ENCODE measurements around the gene OTUD4. TPM values are rescaled to one million over a fixed set of nuclear protein-coding genes. Genes with fewer than 3 reads are reported as not detected.

OTUD4 gene
- total RNA-seq, 4 donors from 2014 or later, result 31.7 to 43.6 (median 41.2) TPM

DNA sequence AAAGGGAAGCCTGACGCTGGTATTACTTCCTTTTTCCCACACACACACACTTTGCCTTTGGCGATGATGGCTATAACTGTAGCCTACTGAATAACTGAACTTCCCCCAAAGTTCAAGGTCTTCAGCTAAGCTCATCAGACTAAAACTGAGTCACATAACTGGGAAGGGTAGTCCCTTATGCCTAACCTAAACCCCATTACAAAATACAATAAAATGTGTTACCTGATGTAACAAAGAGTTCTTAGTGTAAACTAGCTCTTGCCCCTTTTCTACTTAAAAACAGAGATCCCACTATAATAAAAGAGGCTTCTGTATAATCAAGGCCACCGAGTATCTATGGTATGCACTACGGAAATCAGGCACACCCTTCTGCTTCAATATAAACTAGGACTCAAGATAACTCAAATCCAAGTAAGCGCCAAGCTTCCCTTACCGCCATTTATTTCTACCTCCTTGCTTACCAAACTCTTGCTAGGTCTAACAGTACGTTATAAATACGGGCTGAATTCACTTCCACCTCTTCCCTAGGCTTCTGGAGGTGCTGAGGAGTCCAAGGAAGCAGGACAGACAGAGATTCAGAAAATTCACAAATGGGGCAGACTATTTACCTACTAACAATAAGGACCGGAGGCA lies 2.4 kb downstream of the OTUD4 start:
- H3K27ac ChIP-seq, result peak overlapping the region; percentile 97
- 16% methylated on average over 9 of the region's 9 CpGs for WGBS
- peaks cover 43% of the 10 kb centered on the region for H3K4me1 ChIP-seq
- H3K36me3 ChIP-seq, result no peaks in the 10 kb centered on the region
- H3K9me3 ChIP-seq, result no peaks in the 10 kb centered on the region
- no peak for TF ChIP-seq POLR2A (IDR thresholded peaks at IDR 0.05)
- TF ChIP-seq EP300 (IDR thresholded peaks at IDR 0.05), result no peak
- TF ChIP-seq, protein P1, sequence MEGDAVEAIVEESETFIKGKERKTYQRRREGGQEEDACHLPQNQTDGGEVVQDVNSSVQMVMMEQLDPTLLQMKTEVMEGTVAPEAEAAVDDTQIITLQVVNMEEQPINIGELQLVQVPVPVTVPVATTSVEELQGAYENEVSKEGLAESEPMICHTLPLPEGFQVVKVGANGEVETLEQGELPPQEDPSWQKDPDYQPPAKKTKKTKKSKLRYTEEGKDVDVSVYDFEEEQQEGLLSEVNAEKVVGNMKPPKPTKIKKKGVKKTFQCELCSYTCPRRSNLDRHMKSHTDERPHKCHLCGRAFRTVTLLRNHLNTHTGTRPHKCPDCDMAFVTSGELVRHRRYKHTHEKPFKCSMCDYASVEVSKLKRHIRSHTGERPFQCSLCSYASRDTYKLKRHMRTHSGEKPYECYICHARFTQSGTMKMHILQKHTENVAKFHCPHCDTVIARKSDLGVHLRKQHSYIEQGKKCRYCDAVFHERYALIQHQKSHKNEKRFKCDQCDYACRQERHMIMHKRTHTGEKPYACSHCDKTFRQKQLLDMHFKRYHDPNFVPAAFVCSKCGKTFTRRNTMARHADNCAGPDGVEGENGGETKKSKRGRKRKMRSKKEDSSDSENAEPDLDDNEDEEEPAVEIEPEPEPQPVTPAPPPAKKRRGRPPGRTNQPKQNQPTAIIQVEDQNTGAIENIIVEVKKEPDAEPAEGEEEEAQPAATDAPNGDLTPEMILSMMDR (IDR thresholded peaks at IDR 0.05), result no peak
- TF ChIP-seq POLR2AphosphoS5 (IDR thresholded peaks at IDR 0.05), result no peak
- H3K4me3 ChIP-seq, result peak overlapping the region; percentile 84
- DNase-seq (ENCODE audit: low spot score in 2 of 2), result no peak
- no peaks in the 10 kb centered on the region for H3K27me3 ChIP-seq

DNA sequence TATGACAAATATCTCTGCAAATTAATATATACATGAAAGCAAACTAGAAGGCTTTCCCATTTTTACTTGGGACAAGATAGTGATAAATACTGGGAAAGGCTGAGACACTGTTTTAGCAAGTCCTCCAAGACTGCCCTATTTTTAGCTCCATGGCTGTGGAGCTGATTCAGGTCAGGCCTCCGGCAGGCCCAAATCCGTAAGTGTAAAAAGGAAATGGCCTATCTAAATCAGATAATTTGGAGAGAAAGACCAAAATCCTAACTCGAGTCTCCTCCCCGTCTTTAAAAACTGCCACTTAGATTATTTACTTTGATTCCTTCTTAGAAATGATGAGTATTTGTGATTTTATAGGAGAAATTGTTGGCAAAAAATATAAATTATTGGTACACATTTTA lies 2.9 kb downstream of the OTUD4 start:
- peak overlapping the region; percentile 97 for H3K27ac ChIP-seq
- H3K9me3 ChIP-seq, result no peaks in the 10 kb centered on the region
- H3K4me3 ChIP-seq, result peak overlapping the region; percentile 84
- no peaks in the 10 kb centered on the region for H3K36me3 ChIP-seq
- DNase-seq (ENCODE audit: low spot score in 2 of 2), result no peak
- TF ChIP-seq POLR2A (IDR thresholded peaks at IDR 0.05), result no peak
- TF ChIP-seq, protein P1 (IDR thresholded peaks at IDR 0.05), result no peak
- TF ChIP-seq POLR2AphosphoS5 (IDR thresholded peaks at IDR 0.05), result no peak
- no peak for TF ChIP-seq EP300 (IDR thresholded peaks at IDR 0.05)
- WGBS, result 10% methylated on average over 4 of the region's 4 CpGs
- peaks cover 43% of the 10 kb centered on the region for H3K4me1 ChIP-seq
- H3K27me3 ChIP-seq, result no peaks in the 10 kb centered on the region

DNA sequence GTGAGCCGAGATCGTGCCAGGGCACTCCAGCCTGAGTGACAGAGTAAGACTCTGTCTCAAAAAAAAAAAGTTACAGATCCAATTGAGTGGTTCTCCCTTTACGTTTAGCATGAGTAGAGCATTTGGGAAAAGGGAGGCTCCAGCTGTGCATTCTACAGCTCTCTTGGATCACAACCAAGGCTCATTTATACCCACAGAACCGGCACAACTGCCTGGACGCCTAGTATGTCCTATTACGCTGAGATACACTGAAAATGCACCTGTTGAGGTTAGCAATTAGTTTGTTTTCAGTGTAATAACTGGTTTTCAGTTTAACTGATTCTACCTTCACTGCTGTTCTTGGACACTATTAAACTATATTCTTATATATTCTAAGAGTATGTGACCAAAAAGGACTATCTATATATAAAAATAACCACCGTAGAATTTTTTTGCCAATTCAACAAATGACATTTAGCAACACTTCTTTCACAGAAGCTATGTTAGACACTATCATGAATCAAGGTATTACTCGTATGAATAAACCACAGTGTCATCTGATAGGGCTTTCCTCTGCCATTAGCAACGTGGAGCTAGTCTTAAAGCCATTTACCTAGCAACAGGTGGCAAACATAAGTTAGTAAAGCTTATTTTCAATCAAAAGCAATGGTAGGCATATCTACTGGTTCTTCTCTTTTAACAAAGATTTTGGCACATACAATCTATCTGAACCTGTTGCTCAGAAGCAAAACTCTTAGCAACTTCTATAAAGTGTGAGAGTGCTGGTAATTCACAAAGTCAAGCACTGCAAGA lies 3.6 kb downstream of the OTUD4 start:
- H3K36me3 ChIP-seq, result no peaks in the 10 kb centered on the region
- WGBS, result 52% methylated on average over 9 of the region's 9 CpGs
- TF ChIP-seq EP300 (IDR thresholded peaks at IDR 0.05) (no peak), POLR2A (IDR thresholded peaks at IDR 0.05) (no peak), POLR2AphosphoS5 (IDR thresholded peaks at IDR 0.05) (no peak)
- TF ChIP-seq, protein P1 (IDR thresholded peaks at IDR 0.05), result no peak
- H3K4me1 ChIP-seq, result peaks cover 43% of the 10 kb centered on the region
- H3K27ac ChIP-seq, result peak overlapping the region; percentile 97
- H3K9me3 ChIP-seq, result no peaks in the 10 kb centered on the region
- no peaks in the 10 kb centered on the region for H3K27me3 ChIP-seq
- DNase-seq (ENCODE audit: low spot score in 2 of 2), result no peak
- peak overlapping the region; percentile 84 for H3K4me3 ChIP-seq

DNA sequence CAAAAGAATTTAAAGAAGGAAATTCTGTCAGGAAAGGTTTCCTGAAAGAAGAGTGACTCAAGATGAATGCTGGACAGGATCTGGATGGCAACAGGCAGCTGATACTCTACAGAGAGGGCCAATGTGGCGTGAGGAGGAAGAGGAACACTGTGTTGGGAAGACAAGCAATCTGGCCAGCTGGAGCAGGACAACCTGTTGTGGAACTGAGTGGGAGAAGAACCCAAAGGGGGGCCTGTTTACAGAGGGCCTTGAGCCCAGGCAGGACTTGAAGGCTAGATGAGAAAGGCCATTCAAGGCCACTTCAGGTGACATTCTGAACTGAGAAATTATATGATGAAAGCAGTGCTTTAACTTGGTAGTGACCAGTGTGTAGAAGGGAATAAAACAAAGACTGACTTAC lies 8.5 kb downstream of the OTUD4 start:
- TF ChIP-seq, protein P1 (IDR thresholded peaks at IDR 0.05), result no peak
- TF ChIP-seq EP300 (IDR thresholded peaks at IDR 0.05), result no peak
- no peak for TF ChIP-seq POLR2AphosphoS5 (IDR thresholded peaks at IDR 0.05)
- no peak for TF ChIP-seq POLR2A (IDR thresholded peaks at IDR 0.05)
- peaks cover 28% of the 10 kb centered on the region for H3K36me3 ChIP-seq
- no peak overlapping the region for H3K27ac ChIP-seq
- DNase-seq (ENCODE audit: low spot score in 2 of 2), result no peak
- WGBS, result 90% methylated on average over 1 of the region's 1 CpG
- peaks cover 15% of the 10 kb centered on the region for H3K4me1 ChIP-seq
- no peaks in the 10 kb centered on the region for H3K27me3 ChIP-seq
- H3K9me3 ChIP-seq, result no peaks in the 10 kb centered on the region
- H3K4me3 ChIP-seq, result no peak overlapping the region

DNA sequence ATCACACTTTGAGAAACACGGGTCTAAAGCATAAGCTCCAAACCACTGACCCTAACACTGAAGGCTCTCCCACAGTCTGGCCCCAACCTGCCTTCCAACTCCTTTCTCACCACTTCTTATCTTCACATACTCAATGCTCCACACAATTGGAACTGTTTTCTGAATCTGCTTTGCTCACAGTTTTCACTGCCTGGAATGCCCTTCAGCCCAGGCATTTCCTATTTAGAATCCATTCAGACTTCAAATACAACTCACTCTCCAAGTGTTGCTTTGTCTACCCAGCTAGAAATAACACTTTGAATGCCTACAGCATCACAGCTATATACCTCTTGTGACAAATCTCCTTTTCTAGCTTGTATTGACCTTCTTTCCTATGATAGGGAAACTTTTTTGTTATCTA lies 10.2 kb downstream of the OTUD4 start:
- WGBS, result 94% methylated on average over 1 of the region's 1 CpG
- Histone ChIP-seq H3K27ac (no peak overlapping the region), H3K4me1 (peaks cover under 1% of the 10 kb centered on the region), H3K4me3 (no peak overlapping the region), H3K9me3 (no peaks in the 10 kb centered on the region), H3K27me3 (no peaks in the 10 kb centered on the region), H3K36me3 (peaks cover 38% of the 10 kb centered on the region)
- no peak for DNase-seq (ENCODE audit: low spot score in 2 of 2)
- TF ChIP-seq, protein P1 (IDR thresholded peaks at IDR 0.05), result no peak
- TF ChIP-seq POLR2A (IDR thresholded peaks at IDR 0.05) (no peak), POLR2AphosphoS5 (IDR thresholded peaks at IDR 0.05) (no peak), EP300 (IDR thresholded peaks at IDR 0.05) (no peak)

All from suprapubic skin (tissue), 4 donors.